Central memory CD4-positive, alpha-beta T cell (primary cell): ENCODE data around the gene DEFB121.

ENCODE experiments used
- DNase-seq: peaks from one replicate; pipeline ENCODE4 v3.0.0; 2022

The DEFB121 gene

GRCh38 chr20:31355981-31356380 is 50.0 kb downstream of the DEFB121 start:
- no peak for DNase-seq
